ENCODE measurements around the gene TASOR2.

The TASOR2 gene

GRCh38 chr10:5684971-5685763, 529 bp downstream of the TASOR2 start:
- DNase-seq: peak; percentile 23

GRCh38 chr10:5685764-5686240, 1.2 kb downstream of the TASOR2 start:
- DNase-seq: no peak

GRCh38 chr10:5688587-5688986, 3.9 kb downstream of the TASOR2 start:
- DNase-seq: no peak

GRCh38 chr10:5691786-5692185, 7.1 kb downstream of the TASOR2 start:
- DNase-seq: no peak

GRCh38 chr10:5692461-5693358, 8.1 kb downstream of the TASOR2 start:
- DNase-seq: no peak

DNA sequence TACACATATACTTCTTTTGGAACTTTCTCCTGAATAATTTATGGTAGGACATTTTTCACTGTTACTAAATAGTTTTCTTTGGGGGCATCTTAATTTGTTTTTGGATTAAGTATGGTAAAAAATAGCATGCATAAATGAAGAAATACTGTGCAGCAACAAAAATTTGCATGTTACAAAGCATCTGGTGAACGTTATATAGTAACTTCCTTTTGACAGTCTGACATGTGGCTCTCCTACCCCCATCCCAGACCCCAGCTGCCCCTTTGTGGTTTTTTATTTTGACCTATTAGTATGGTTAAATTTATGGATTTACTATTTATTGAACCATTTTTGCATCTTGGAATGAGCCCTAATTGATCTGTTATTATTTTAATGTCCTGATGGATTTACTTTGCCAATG, 9.9 kb downstream of the TASOR2 start:
- DNase-seq: no peak

DNA sequence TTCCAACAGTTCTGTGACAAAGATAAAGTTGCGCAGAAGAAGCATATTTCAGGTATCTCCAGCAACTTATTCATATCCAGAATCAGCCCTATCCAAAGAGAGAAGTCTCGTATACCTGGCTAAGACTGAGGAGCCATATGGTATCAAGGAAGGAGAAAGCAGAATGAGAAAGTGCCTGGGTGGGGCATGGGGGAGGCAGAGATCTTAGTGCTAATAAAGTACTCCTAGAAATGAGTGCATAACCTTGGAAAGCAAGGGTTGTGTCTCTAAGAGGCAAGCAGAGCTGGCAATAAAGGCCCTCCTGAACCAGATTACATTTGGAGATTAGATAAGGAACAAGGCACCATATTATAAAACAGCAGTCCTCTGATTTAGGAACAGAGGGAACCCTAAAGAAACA, 12.7 kb downstream of the TASOR2 start:
- no peak for DNase-seq

GRCh38 chr10:5698062-5698461, 13.4 kb downstream of the TASOR2 start:
- no peak for DNase-seq

- DNase-seq: no peak
Measured at GRCh38 chr10:5708356-5708755, 23.7 kb downstream of the TASOR2 start.

DNA sequence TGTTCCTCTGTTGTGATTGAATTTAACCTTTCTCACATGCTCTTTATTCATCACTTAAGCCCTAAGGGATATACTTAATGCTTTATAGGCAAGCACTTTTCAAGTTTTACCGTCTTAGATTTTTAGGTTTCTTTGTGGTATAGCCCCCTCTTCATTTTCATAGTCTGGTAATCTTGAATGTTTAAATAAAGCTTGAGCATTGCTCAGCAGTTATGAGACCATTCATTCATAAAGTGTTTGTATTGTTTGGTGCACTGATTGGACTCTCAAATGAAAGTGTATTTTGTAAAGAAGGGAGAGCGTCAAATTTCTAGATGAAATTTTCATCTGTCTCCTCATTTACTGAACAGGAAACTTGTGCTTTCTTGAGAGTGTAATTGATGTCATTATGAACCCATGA, 25.2 kb downstream of the TASOR2 start:
- DNase-seq: no peak

GRCh38 chr10:5710859-5711258, 26.2 kb downstream of the TASOR2 start:
- no peak for DNase-seq

DNA sequence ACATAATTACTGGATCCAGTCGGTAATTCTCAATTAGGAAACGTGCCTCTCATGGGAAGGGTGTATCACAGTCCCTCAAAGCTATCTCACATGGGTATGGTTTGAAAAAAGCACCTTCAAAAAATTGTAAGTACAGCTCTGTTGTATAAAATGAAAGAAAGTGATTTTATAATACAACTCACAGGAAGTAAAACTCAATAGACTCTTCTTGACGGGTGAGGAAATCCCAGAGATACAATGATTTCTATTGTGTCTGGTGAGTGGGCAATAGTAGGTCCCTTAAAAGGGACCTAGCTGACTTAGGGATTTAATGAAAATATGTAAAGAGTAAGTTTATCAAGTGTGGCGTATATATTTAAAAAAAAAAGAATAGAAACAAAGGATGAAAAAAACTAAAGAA, 27.0 kb downstream of the TASOR2 start:
- DNase-seq: no peak

GRCh38 chr10:5719546-5719945, 34.9 kb downstream of the TASOR2 start:
- DNase-seq: no peak

DNA sequence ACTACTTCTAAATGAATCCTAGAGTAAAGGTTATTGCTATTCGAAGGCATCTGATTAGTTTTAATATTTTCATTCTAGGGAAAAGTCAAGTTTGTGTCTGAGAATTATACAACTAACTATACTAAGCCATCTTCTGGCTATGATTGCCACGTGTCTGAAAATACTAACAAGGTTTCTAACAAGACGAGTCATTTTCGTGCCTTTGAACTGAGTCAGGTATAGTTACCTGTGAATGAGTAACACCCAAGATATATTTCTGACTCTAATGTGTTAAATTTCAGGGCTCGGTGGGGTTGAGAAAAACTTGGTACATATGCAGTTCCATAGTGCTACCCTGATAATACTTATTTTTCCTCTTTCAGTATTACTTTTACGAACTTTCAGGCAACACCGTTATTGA, 35.5 kb downstream of the TASOR2 start:
- no peak for DNase-seq

- DNase-seq: no peak
Measured at GRCh38 chr10:5723692-5724091, 39.1 kb downstream of the TASOR2 start.

- no peak for DNase-seq
Measured at GRCh38 chr10:5730766-5731165, 46.1 kb downstream of the TASOR2 start.

DNA sequence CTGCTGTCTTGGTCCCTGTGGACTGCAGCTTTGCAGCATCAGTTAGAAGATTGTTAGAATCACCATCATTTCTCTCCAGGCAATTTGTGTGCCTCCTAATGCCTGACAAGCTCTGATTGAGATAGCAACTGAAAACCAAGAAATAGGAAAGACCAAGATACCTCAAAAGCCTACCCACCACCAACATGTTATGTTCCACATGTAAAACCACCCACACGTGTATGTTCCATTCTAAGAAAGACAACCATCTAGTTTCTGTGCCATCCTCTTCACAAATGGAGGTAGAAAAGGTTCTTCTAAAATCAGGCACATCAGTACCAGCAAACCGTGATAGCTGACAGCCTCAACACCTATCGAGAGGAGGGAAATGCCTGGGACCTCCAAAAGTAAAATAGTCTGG, 46.9 kb downstream of the TASOR2 start:
- DNase-seq: no peak

DNA sequence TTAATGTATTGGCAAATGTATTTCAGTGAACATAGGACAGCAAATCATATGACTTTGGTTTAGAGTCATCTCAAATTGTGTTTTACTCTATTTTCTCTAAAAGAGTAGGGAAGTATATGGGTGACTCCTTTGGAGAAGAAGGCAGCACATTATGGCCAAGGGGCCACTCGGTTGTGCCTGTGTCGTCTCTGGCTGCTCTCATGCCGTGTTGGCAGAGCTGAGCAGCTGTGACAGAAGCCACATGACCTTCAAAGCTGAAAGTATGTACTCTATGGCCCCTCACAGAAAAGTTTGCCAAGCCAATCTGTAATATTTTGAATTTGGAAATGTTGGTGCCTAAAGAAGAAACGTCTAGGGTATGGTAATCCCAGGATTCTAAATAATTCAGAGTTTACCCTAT, 47.5 kb downstream of the TASOR2 start:
- DNase-seq: no peak
